ENCODE results near the gene OLFML1. TPM values are rescaled to one million over a fixed set of nuclear protein-coding genes. Genes with fewer than 3 reads are reported as not detected.

The OLFML1 gene
- total and polyA plus RNA-seq, 2 of the 8 experiments (the other 6 are each of a cell fraction or from before 2014, with no cell fraction given): 0.24 TPM; not detected in 1

DNA sequence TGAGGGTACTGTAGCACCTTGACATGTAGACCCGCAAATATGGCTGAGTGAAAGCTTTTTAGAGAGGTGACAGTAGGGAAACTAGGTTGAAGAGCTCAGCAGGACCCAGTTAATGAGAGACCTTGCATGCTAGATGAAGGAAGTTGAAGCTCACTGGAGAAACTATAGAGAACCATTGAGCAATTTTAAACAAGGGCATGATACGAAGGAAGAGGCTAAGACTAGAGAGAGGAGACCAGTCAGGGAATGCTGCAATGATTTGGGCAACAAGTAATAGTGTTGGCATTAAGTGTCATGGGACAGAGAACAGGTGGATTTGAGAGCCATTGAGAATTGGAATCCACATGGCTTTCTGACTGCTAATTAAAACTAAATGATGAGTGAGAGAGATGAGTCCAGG is 4.1 kb downstream of the OLFML1 start:
- no peak overlapping the region for H4K5ac ChIP-seq (ENCODE audit: insufficient read length, low read depth, low read length)
- H3K4ac ChIP-seq (replicated peaks; ENCODE audit: insufficient read length, low read depth, low read length): no peak overlapping the region
- FAIRE-seq: no peak
- H2AK5ac ChIP-seq (ENCODE audit: low read depth, low read length): no peak overlapping the region
- peaks cover 0 to 8% (median 2%) of the 10 kb centered on the region in 4 experiments; a peak in 4 of 7 replicates for H3K4me1 ChIP-seq (replicated peaks in 1 of 4; ENCODE audit: control insufficient read depth in 3 of 4, insufficient read depth in 4 of 4, low read length in 3 of 4)
- H2BK12ac ChIP-seq (ENCODE audit: low read depth, low read length): no peak overlapping the region
- no peak overlapping the region for H3K14ac ChIP-seq (ENCODE audit: insufficient read length)
- no peak overlapping the region for H2BK15ac ChIP-seq (ENCODE audit: low read length)
- H3K27me3 ChIP-seq (replicated peaks in 1 of 4; ENCODE audit: control insufficient read depth in 3 of 4, extremely low read depth in 1 of 4, insufficient read depth in 3 of 4, low read length in 3 of 4): no peaks in the 10 kb centered on the region
- no peak overlapping the region for H3K4me3 ChIP-seq (ENCODE audit: extremely low read depth in 1 of 4, insufficient read depth in 2 of 4, low read depth in 3 of 4, low read length in 4 of 4)
- no peak overlapping the region for H2AFZ ChIP-seq (ENCODE audit: low read length)
- no peaks in the 10 kb centered on the region for H3K79me2 ChIP-seq (ENCODE audit: control insufficient read depth in 1 of 2, insufficient read depth in 2 of 2, low read length in 2 of 2)
- no peak overlapping the region for H2BK5ac ChIP-seq (ENCODE audit: low read depth, low read length)
- ChIA-PET CTCF (ENCODE audit: partially characterized antibody) (interaction anchor here (0.7 to 2.7 kb wide), 5 partner anchors 12 to 32 kb away, joined by 3 to 8 read pairs (median 3); partner anchors contain the start of gene PPFIBP2), POLR2A (ENCODE audit: partially characterized antibody) (no interaction called here)
- no peak for DNase-seq (ENCODE audit: low read depth in 1 of 2, low spot score in 2 of 2)
- H3K36me3 ChIP-seq (ENCODE audit: control insufficient read depth in 2 of 4, insufficient read depth in 4 of 4, low read length in 3 of 4): no peaks in the 10 kb centered on the region
- H4K91ac ChIP-seq (replicated peaks; ENCODE audit: insufficient read length, low read length): no peak overlapping the region
- no peak overlapping the region for H3K27ac ChIP-seq (ENCODE audit: low read depth, low read length)
- no peak overlapping the region for H3K56ac ChIP-seq (replicated peaks; ENCODE audit: insufficient read length, low read depth, low read length)
- no peak overlapping the region for H2BK120ac ChIP-seq (replicated peaks; ENCODE audit: low read depth, low read length)
- H3K9me3 ChIP-seq (ENCODE audit: insufficient read depth in 2 of 2, low read depth in 1 of 2, low read length in 1 of 2): no peaks in the 10 kb centered on the region
- no peak overlapping the region for H3K23ac ChIP-seq (ENCODE audit: insufficient read length)
- H3K4me2 ChIP-seq (ENCODE audit: insufficient read depth in 1 of 2, low read depth in 2 of 2, low read length in 2 of 2): no peak overlapping the region
- no peaks in the 10 kb centered on the region for H3K79me1 ChIP-seq (ENCODE audit: low read depth, low read length)
- H3K18ac ChIP-seq (ENCODE audit: extremely low read depth, low read length): no peak overlapping the region
- no peak overlapping the region for H2BK20ac ChIP-seq (ENCODE audit: low read length)
- H3K9ac ChIP-seq (replicated peaks in 1 of 4; ENCODE audit: extremely low read depth in 1 of 4, low read depth in 3 of 4, low read length in 3 of 4): no peak overlapping the region
- no peaks in the 10 kb centered on the region for H3K23me2 ChIP-seq (ENCODE audit: low read depth, low read length)
- H4K20me1 ChIP-seq (replicated peaks in 1 of 2; ENCODE audit: control insufficient read depth in 1 of 2, insufficient read depth in 2 of 2, low read length in 2 of 2): no peaks in the 10 kb centered on the region
- no peak overlapping the region for H4K8ac ChIP-seq (ENCODE audit: extremely low read depth, insufficient read depth, low read length)
- 88% methylated on average over 2 of the region's 2 CpGs; no CpG with 5 or more reads in 1 of the 2 experiments for WGBS, 2 experiments (ENCODE audit: extremely low coverage in 1 of 2, insufficient coverage in 1 of 2, insufficient read length in 1 of 2, insufficient replicate concordance in 2 of 2, low coverage in 1 of 2, low lambda C conversion rate in 2 of 2, missing lambda C conversion rate in 1 of 2)
- TF ChIP-seq NANOG (IDR thresholded peaks at IDR 0.05; ENCODE audit: insufficient read depth, low read depth, low read length, poor library complexity, severe bottlenecking): no peak
